ENCODE results near the gene DNAJB12. TPM values are rescaled to one million over a fixed set of nuclear protein-coding genes. Genes with fewer than 3 reads are reported as not detected.

Gene DNAJB12
- total RNA-seq, 1 donor, result 52.5 TPM

DNA sequence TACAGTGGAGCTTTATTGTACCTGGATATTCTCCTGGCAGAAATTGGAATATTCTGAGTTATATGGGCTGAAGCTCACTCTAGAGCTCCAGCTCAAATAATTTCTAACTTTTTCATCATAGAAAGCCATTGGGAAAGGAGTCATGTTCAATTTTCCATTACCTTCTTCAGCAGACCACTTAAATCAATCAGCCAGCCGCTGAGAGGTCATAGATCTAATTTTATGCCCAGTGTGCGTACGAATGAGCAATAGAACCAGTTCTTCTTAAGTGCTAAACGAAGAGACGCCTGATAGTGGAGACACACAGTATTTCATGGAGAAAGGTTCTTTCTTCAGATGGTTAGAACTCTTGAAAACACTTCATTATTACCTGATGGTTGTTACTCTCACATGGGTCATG is 35.0 kb upstream of the DNAJB12 start:
- no peak overlapping the region for H2AFZ ChIP-seq (ENCODE audit: low read length)
- no peak for DNase-seq (ENCODE audit: insufficient read length, low spot score, missing footprints)

GRCh38 chr10:72389014-72389413 is 34.3 kb upstream of the DNAJB12 start:
- no peak overlapping the region for H3K4me3 ChIP-seq (ENCODE audit: insufficient read depth, low read length)
- H3K4me2 ChIP-seq (ENCODE audit: insufficient read depth, low read length), result no peak overlapping the region
- peaks cover 2% of the 10 kb centered on the region for H4K20me1 ChIP-seq (ENCODE audit: insufficient read depth, low read length)
- no peaks in the 10 kb centered on the region for H3K4me1 ChIP-seq (ENCODE audit: insufficient read depth, low read length)
- no peaks in the 10 kb centered on the region for H3K27me3 ChIP-seq (ENCODE audit: insufficient read depth, low read length)
- no peak overlapping the region for H2AFZ ChIP-seq (ENCODE audit: low read length)
- DNase-seq (ENCODE audit: insufficient read length, low spot score, missing footprints), result no peak
- no peak overlapping the region for H3K27ac ChIP-seq (ENCODE audit: low read depth, low read length)
- no peaks in the 10 kb centered on the region for H3K79me2 ChIP-seq (ENCODE audit: insufficient read depth, low read length)
- TF ChIP-seq CTCF (IDR thresholded peaks at IDR 0.05; ENCODE audit: extremely low read depth, low read depth, low read length), result no peak
- H3K9me3 ChIP-seq (ENCODE audit: low read depth, low read length), result no peaks in the 10 kb centered on the region
- H3K36me3 ChIP-seq (ENCODE audit: insufficient read depth, low read length), result no peaks in the 10 kb centered on the region

More for the DNA sequence above, 35.0 kb upstream of the DNAJB12 start:
- Histone ChIP-seq H3K4me2 (ENCODE audit: insufficient read depth, low read length) (no peak overlapping the region), H3K27me3 (ENCODE audit: insufficient read depth, low read length) (no peaks in the 10 kb centered on the region), H3K36me3 (ENCODE audit: insufficient read depth, low read length) (no peaks in the 10 kb centered on the region), H3K9me3 (ENCODE audit: low read depth, low read length) (no peaks in the 10 kb centered on the region), H3K79me2 (ENCODE audit: insufficient read depth, low read length) (no peaks in the 10 kb centered on the region), H3K27ac (ENCODE audit: low read depth, low read length) (no peak overlapping the region), H3K4me3 (ENCODE audit: insufficient read depth, low read length) (no peak overlapping the region), H3K4me1 (ENCODE audit: insufficient read depth, low read length) (no peaks in the 10 kb centered on the region), H4K20me1 (ENCODE audit: insufficient read depth, low read length) (peaks cover 2% of the 10 kb centered on the region)
- no peak for TF ChIP-seq CTCF (IDR thresholded peaks at IDR 0.05; ENCODE audit: extremely low read depth, low read depth, low read length)

DNA sequence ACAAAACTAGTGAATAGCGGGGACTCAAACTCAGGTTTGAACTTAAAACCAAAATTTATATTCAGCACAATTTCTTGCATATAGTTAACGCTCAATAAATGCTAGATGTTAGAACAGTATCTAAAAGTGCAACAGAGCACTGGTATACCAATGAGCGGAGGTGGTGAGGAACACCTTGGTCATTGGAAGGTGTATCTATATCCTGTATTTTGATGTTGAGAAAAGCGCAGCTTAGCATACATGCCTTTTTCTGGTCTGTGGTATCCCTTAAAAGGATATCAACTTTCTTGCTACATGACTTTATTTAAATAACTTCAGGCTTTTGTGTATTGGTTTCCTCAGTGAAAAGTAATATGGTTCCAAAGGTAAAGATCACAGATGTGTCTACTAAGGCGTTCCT is 33.3 kb upstream of the DNAJB12 start:
- no peak for TF ChIP-seq CTCF (IDR thresholded peaks at IDR 0.05; ENCODE audit: extremely low read depth, low read depth, low read length)
- no peaks in the 10 kb centered on the region for H3K27me3 ChIP-seq (ENCODE audit: insufficient read depth, low read length)

GRCh38 chr10:72386916-72387586 is 32.3 kb upstream of the DNAJB12 start:
- no peak overlapping the region for H3K4me3 ChIP-seq (ENCODE audit: insufficient read depth, low read length)
- no peak for TF ChIP-seq CTCF (IDR thresholded peaks at IDR 0.05; ENCODE audit: extremely low read depth, low read depth, low read length)
- H3K9me3 ChIP-seq (ENCODE audit: low read depth, low read length), result no peaks in the 10 kb centered on the region
- no peaks in the 10 kb centered on the region for H3K27me3 ChIP-seq (ENCODE audit: insufficient read depth, low read length)
- DNase-seq (ENCODE audit: insufficient read length, low spot score, missing footprints), result no peak
- H3K36me3 ChIP-seq (ENCODE audit: insufficient read depth, low read length), result no peaks in the 10 kb centered on the region
- H2AFZ ChIP-seq (ENCODE audit: low read length), result no peak overlapping the region
- no peaks in the 10 kb centered on the region for H4K20me1 ChIP-seq (ENCODE audit: insufficient read depth, low read length)
- H3K4me2 ChIP-seq (ENCODE audit: insufficient read depth, low read length), result no peak overlapping the region
- no peaks in the 10 kb centered on the region for H3K4me1 ChIP-seq (ENCODE audit: insufficient read depth, low read length)
- no peaks in the 10 kb centered on the region for H3K79me2 ChIP-seq (ENCODE audit: insufficient read depth, low read length)
- no peak overlapping the region for H3K27ac ChIP-seq (ENCODE audit: low read depth, low read length)

More for the DNA sequence above, 33.3 kb upstream of the DNAJB12 start:
- no peaks in the 10 kb centered on the region for H3K9me3 ChIP-seq (ENCODE audit: low read depth, low read length)
- no peaks in the 10 kb centered on the region for H3K4me1 ChIP-seq (ENCODE audit: insufficient read depth, low read length)
- no peak overlapping the region for H3K27ac ChIP-seq (ENCODE audit: low read depth, low read length)
- no peak overlapping the region for H2AFZ ChIP-seq (ENCODE audit: low read length)
- H3K36me3 ChIP-seq (ENCODE audit: insufficient read depth, low read length), result no peaks in the 10 kb centered on the region
- H3K4me2 ChIP-seq (ENCODE audit: insufficient read depth, low read length), result no peak overlapping the region
- DNase-seq (ENCODE audit: insufficient read length, low spot score, missing footprints), result no peak
- H3K79me2 ChIP-seq (ENCODE audit: insufficient read depth, low read length), result no peaks in the 10 kb centered on the region
- H4K20me1 ChIP-seq (ENCODE audit: insufficient read depth, low read length), result no peaks in the 10 kb centered on the region
- no peak overlapping the region for H3K4me3 ChIP-seq (ENCODE audit: insufficient read depth, low read length)

All from osteoblast (primary cell).